BE2C (cell line): ENCODE data around the gene MSL1. TPM values are rescaled to one million over a fixed set of nuclear protein-coding genes. Genes with fewer than 3 reads are reported as not detected.

Experiments used
- DNase-seq: peaks from one replicate; pipeline ENCODE4 v3.0.0-alpha.2; 2020
- H3K27me3 ChIP-seq: fragments of 250-450 bp; sonication (Bioruptor Pico); 2 replicates; pipeline ENCODE4 v1.5.1; 2020; ENCODE audit warnings: mild to moderate bottlenecking
- H3K36me3 ChIP-seq: fragments of 250-450 bp; sonication (Bioruptor Pico); 2 replicates; pipeline ENCODE4 v1.5.1; 2020; ENCODE audit warnings: mild to moderate bottlenecking
- H3K4me1 ChIP-seq: fragments of 250-450 bp; sonication (Bioruptor Pico); 2 replicates; pipeline ENCODE4 v1.5.1; 2020
- H3K4me3 ChIP-seq: 2 replicates; pipeline ENCODE4 v1.5.1; 2011; ENCODE audit warnings: low read depth, low read length
- H3K9me3 ChIP-seq: fragments of 250-450 bp; sonication (Bioruptor Pico); 2 replicates; pipeline ENCODE4 v1.5.1; 2020
- polyA plus RNA-seq: library from polyadenylated mRNA; unstranded; fragments of >200 nt; gene quantifications from one replicate; pipeline ENCODE4 v1.2.1, GENCODE V29; 2012; ENCODE audit warnings: low read depth, missing spikeins; ENCODE audit not compliant: insufficient read length, insufficient read depth
- TF ChIP-seq, protein P1 (sequence below): IDR thresholded peaks from 2 replicates; pipeline ENCODE4 v1.5.1; 2012; ENCODE audit warnings: mild to moderate bottlenecking, low read depth, low read length

Gene MSL1, protein sequence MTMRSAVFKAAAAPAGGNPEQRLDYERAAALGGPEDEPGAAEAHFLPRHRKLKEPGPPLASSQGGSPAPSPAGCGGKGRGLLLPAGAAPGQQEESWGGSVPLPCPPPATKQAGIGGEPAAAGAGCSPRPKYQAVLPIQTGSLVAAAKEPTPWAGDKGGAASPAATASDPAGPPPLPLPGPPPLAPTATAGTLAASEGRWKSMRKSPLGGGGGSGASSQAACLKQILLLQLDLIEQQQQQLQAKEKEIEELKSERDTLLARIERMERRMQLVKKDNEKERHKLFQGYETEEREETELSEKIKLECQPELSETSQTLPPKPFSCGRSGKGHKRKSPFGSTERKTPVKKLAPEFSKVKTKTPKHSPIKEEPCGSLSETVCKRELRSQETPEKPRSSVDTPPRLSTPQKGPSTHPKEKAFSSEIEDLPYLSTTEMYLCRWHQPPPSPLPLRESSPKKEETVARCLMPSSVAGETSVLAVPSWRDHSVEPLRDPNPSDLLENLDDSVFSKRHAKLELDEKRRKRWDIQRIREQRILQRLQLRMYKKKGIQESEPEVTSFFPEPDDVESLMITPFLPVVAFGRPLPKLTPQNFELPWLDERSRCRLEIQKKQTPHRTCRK
- polyA plus RNA-seq, result 119 TPM

DNA sequence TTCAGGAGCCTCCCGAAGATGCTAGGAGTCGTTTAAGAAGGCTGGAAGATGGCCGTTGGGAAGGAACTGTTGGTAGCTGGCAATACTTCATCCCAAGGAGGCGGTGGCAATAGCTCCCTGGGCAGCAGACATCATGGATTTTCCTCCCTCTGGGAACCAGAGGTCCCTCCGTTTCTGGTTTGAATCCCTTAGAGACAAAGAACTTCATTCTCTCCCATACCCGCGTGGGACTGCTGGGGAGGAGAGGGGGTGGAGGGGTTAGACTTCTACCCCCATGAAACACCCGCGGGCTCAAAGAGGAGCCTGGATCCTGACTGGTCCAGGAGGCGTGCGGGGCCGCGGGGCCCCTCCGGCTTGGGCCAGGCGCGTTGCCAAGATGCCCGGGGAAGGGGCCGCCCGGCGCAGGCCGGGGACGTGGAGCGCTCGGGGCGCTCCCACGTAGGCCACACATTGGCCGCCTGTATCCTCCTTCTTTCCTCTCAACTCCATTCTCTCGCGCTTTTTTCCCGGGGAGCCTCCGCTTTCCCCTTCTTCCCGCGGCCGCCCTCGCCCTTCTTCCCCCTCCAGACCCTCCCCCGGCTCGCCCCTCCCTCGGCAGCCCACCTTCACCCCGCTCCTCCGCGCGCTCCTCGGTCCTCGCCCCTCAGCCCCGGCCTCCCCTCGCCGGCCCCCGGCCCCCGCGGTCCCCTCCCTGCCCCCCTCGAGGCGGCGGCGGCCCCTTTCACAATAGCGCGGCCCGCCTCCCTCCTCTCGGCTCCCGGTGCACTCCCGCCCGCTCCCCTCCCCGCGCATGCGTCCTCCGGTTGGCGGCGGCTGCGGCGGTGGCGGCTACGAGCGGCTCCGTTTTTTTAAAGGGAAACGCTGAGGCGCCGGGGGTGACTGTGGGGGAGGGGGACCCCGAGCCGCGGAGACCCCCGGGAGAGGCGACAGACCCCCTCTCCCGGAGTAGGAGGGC, at the start of gene MSL1:
MSL1 (plus strand) TSS at position 791 of the 955 bp plus-strand sequence. CDS start 642 bp downstream, outside the sequence.
- Histone ChIP-seq H3K4me3 (peak within 1 kb of the TSS; percentile 91), H3K27me3 (no peaks in the 10 kb centered on the region), H3K4me1 (no peaks in the 10 kb centered on the region), H3K9me3 (no peaks in the 10 kb centered on the region), H3K36me3 (peaks cover 13% of the 10 kb centered on the region)
- DNase-seq, result peak; percentile 89
- TF ChIP-seq, protein P1, sequence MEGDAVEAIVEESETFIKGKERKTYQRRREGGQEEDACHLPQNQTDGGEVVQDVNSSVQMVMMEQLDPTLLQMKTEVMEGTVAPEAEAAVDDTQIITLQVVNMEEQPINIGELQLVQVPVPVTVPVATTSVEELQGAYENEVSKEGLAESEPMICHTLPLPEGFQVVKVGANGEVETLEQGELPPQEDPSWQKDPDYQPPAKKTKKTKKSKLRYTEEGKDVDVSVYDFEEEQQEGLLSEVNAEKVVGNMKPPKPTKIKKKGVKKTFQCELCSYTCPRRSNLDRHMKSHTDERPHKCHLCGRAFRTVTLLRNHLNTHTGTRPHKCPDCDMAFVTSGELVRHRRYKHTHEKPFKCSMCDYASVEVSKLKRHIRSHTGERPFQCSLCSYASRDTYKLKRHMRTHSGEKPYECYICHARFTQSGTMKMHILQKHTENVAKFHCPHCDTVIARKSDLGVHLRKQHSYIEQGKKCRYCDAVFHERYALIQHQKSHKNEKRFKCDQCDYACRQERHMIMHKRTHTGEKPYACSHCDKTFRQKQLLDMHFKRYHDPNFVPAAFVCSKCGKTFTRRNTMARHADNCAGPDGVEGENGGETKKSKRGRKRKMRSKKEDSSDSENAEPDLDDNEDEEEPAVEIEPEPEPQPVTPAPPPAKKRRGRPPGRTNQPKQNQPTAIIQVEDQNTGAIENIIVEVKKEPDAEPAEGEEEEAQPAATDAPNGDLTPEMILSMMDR, result no peak

DNA sequence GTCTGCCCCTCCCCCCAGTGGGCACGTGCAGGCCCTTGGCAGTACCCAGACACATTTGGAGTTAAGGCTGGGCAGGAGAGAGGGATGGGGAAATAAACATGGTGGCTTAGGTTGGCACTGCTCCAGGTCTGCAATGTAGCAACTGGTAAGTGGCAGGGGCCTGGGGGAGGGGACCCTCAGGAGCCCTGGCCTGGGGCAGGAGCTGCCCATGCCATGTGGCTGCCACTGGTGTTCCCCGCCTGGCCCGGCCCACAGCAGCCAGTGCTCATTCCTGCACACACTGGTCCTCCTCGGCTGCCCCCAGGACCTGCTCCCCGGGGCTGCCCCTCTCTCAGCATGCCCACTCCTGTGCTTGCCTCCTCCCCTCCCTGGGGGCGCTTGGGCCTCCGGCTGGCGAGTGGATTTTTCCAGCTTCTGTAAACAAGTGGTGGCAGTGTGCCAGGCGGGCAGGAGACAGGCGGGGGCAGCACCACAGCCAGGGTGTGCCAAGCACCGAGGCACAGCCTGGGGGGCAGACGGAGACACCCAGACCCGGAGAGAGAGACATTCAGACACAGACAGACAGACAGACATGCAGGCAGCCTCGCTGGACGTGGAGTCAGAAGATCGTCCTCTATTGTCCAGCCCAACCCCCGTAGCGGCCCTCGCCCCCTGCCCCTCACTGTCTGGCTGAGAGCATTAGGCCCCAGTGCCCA, 49.6 kb upstream of the MSL1 start:
- peak; percentile 83 for DNase-seq
- H3K4me1 ChIP-seq, result peaks cover 78% of the 10 kb centered on the region
- H3K36me3 ChIP-seq, result peaks cover 6% of the 10 kb centered on the region; the same call in 1 of the 2 replicates
- no peaks in the 10 kb centered on the region for H3K9me3 ChIP-seq
- TF ChIP-seq, protein P1, result no peak
- peak overlapping the region; percentile 19; the same call in 1 of the 2 replicates for H3K4me3 ChIP-seq
- H3K27me3 ChIP-seq, result no peaks in the 10 kb centered on the region

DNA sequence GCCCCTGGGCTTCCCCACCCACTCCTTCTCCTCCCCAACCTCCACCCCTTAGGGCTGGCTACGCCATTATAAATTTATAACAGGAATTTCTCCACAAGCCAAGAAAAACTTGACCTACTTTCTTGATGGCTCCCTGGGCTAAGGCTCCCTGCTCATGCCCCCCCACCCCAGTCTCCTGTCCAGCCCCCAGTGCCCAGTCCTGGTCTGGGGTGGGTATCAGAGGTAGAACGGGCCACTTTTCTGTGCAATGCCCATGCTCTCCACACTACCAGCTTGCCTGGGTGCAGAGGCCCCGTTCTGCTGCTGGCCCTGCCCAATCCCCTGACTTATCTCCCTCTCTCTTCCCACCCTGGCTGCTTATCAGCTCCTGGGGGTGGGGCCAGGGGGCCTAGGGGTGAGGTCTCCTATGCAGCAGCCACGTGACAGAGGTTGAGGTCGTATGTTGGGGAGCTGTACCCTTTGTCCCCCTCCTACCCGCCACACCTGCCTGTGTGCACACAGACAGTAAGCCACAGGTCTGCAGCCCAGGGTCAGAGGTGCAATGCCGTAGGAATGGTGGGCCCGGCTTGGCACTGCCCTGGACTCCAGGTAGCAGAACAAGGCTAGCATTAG, 48.9 kb upstream of the MSL1 start:
- DNase-seq, result peak; percentile 36
- H3K4me1 ChIP-seq, result peaks cover 77% of the 10 kb centered on the region
- peaks cover 7% of the 10 kb centered on the region; the same call in 1 of the 2 replicates for H3K36me3 ChIP-seq
- no peaks in the 10 kb centered on the region for H3K27me3 ChIP-seq
- TF ChIP-seq, protein P1, result no peak
- H3K4me3 ChIP-seq, result no peak overlapping the region
- H3K9me3 ChIP-seq, result no peaks in the 10 kb centered on the region

DNA sequence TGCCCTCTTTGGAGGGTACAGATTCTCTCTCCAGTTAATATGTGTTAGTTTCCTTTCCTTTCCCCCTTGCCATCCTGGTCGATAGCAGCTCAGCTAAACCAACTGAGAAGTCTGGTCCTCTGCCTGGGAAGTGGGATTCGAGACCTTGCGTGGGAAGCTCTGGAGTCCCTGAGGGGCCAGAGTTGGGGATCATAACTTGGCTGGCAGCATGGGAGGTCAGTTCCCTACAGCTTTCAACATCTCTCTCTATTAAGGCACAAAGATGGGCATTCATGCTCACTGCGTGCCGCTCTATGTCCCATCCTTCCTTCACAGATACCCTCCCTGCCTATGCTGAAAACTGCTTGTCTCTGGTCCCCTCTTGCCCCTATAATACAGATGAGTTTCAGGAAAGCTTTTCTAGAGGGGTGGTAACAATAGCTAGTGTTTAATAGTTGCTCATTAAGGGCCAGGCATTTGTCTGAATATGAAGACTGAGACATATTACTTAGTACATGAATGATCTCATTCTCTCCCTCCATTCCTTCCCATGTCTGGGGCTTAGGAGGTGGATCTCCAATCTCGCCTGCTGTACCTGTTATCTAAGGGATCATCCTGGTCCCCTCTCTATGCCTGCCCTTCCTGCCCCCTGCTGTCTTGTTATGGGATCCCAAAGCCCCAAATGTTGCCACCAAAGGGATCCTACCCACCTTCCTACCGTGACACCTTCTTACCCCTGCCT, 48.2 kb upstream of the MSL1 start:
- peaks cover 70% of the 10 kb centered on the region for H3K4me1 ChIP-seq
- DNase-seq, result no peak
- no peaks in the 10 kb centered on the region for H3K9me3 ChIP-seq
- no peak overlapping the region for H3K4me3 ChIP-seq
- H3K27me3 ChIP-seq, result no peaks in the 10 kb centered on the region
- TF ChIP-seq, protein P1, result no peak
- peaks cover 7% of the 10 kb centered on the region; the same call in 1 of the 2 replicates for H3K36me3 ChIP-seq

DNA sequence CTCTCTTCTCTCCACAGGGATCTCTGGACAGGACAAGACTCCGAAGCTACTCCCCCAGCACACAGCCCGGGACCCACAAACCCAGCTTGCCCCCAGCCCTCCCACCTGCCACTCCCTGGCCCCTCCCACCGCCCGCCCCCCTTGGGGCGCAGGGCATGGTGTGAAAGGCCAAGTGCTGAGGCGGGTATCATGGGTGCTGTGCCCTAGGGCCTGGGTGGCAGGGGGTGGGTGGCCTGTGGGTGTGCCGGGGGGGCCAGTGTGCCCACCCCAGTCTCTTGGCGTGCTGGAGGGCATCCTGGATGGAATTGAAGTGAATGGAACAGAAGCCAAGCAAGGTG, 47.6 kb upstream of the MSL1 start:
- Histone ChIP-seq H3K36me3 (peaks cover 7% of the 10 kb centered on the region; the same call in 1 of the 2 replicates), H3K9me3 (no peaks in the 10 kb centered on the region), H3K27me3 (no peaks in the 10 kb centered on the region), H3K4me3 (no peak overlapping the region), H3K4me1 (peaks cover 68% of the 10 kb centered on the region)
- DNase-seq, result no peak
- TF ChIP-seq, protein P1, result no peak
